K562 (cell line): ENCODE measurements around the gene SLC29A3. TPM values are rescaled to one million over a fixed set of nuclear protein-coding genes. Genes with fewer than 3 reads are reported as not detected.

Experiments used
- ATAC-seq: fragments of 200-7000 bp; cut with Tn5 transposase; 3 replicates; pipeline ENCODE4 v1.9.1; 2020; ENCODE audit warnings: moderate library complexity
- BruUV-seq: library from RNA; stranded (reverse); fragments of 400-500 nt; replicated peaks from 2 replicates; lab custom pipeline; 2021; lab: Mats Ljungman, UMichigan
- CTCF ChIA-PET: fragments of 300-600 bp; formaldehyde crosslinking; extraction: SDS; loops from one replicate; lab custom pipeline; 2021; ENCODE audit warnings: low intra/inter-chr PET ratio; lab: Yijun Ruan, JAX
- POLR2A ChIA-PET: fragments of 300-600, 350-650 bp; sonication (Branson Sonifier 250); formaldehyde crosslinking; extraction: SDS; loops from one replicate; lab custom pipeline; 2021; ENCODE audit warnings: antibody characterized with exemption, inconsistent platforms; lab: Yijun Ruan, JAX
- DNase-seq, 4 experiments: peaks; one replicate each; pipeline versions ENCODE4 v3.0.0 to v3.0.0-alpha.2; 2011 to 2018; ENCODE audit warnings: low spot score in 3 of 4, mixed read lengths in 3 of 4; ENCODE audit errors: extremely low read depth in 1 of 4
- FAIRE-seq: peaks from 2 replicates; lab custom pipeline; 2011; peaks lifted over from hg19 to GRCh38; lab: Jason Lieb, UNC
- H2AFZ ChIP-seq: 2 replicates; pipeline ENCODE4 v1.6.0; 2011; ENCODE audit warnings: low read depth, low read length, control low read depth, inconsistent platforms
- H3K27ac ChIP-seq: fragments of 200-600 bp; 3 replicates; pipeline ENCODE4 v1.8.0; 2011; ENCODE audit warnings: low read depth, mild to moderate bottlenecking, control low read depth, inconsistent platforms, low read length, moderate library complexity, mixed read lengths; ENCODE audit errors: extremely low read depth
- H3K27me3 ChIP-seq, 2 experiments: fragments of 300-600 bp in 1 of 2; 2 replicates in 1 of 2; 3 replicates in 1 of 2; pipeline versions ENCODE4 v1.6.0 to v1.8.0; 2011; ENCODE audit warnings: inconsistent platforms in 2 of 2, low read length in 2 of 2, mild to moderate bottlenecking in 1 of 2, mixed read lengths in 1 of 2, moderate library complexity in 1 of 2; ENCODE audit not compliant: control insufficient read depth in 2 of 2, insufficient read depth in 2 of 2
- H3K36me3 ChIP-seq: fragments of 300-600 bp; 3 replicates; pipeline ENCODE4 v1.8.0; 2011; ENCODE audit warnings: mild to moderate bottlenecking, low read length, inconsistent platforms; ENCODE audit not compliant: control insufficient read depth, insufficient read depth
- H3K4me1 ChIP-seq, 2 experiments: fragments of 200-600 bp in 1 of 2; replicated peaks in 1 of 2; 2 replicates in 1 of 2; 3 replicates in 1 of 2; pipeline versions ENCODE4 v1.5.1 to v1.8.0; 2011; ENCODE audit warnings: inconsistent platforms in 2 of 2, low read length in 2 of 2, mild to moderate bottlenecking in 1 of 2, mixed read lengths in 1 of 2, moderate library complexity in 1 of 2; ENCODE audit not compliant: control insufficient read depth in 2 of 2, insufficient read depth in 2 of 2
- H3K4me2 ChIP-seq: 2 replicates; pipeline ENCODE4 v1.6.1; 2011; ENCODE audit warnings: low read length, control low read depth, inconsistent platforms, mixed read lengths; ENCODE audit not compliant: insufficient read depth
- H3K4me3 ChIP-seq: fragments of 200-600 bp; sonication (generic), shearing (Covaris generic); 2 replicates; pipeline ENCODE4 v1.5.1; 2016; ENCODE audit warnings: control low read depth, inconsistent platforms
- H3K79me2 ChIP-seq: fragments of 200-600 bp; 3 replicates; pipeline ENCODE4 v1.8.0; 2011; ENCODE audit warnings: low read length, inconsistent platforms; ENCODE audit not compliant: control insufficient read depth, insufficient read depth
- H3K9ac ChIP-seq, 2 experiments: 2 replicates each; pipeline versions ENCODE4 v1.6.0 to v1.6.1; 2011; ENCODE audit warnings: low read depth in 2 of 2, low read length in 2 of 2, control low read depth in 1 of 2, inconsistent platforms in 1 of 2, mild to moderate bottlenecking in 1 of 2, mixed read lengths in 1 of 2; ENCODE audit not compliant: insufficient read depth in 1 of 2
- H3K9me1 ChIP-seq: one replicate; pipeline ENCODE4 v1.6.0; 2011; ENCODE audit warnings: inconsistent platforms, mild to moderate bottlenecking, low read length, moderate library complexity; ENCODE audit not compliant: control insufficient read depth, insufficient read depth
- H3K9me3 ChIP-seq: replicated peaks from 2 replicates; pipeline ENCODE4 v1.5.1; 2011; ENCODE audit warnings: low read depth, low read length, inconsistent platforms; ENCODE audit not compliant: control insufficient read depth, insufficient read depth
- H4K20me1 ChIP-seq: replicated peaks from 2 replicates; pipeline ENCODE4 v1.6.1; 2011; ENCODE audit warnings: low read length, inconsistent platforms, mixed read lengths; ENCODE audit not compliant: control insufficient read depth, insufficient read depth
- CREBBP ChIP-seq: IDR thresholded peaks from one replicate; pipeline ENCODE4 v1.6.1; 2012; ENCODE audit warnings: low read depth, mild to moderate bottlenecking, control low read depth, inconsistent platforms, low read length
- HMBOX1 ChIP-seq: sonication (generic); IDR thresholded peaks from 2 replicates; pipeline ENCODE4 v1.6.1; 2016
- MCM3 ChIP-seq: fragments of 450-650 bp; IDR thresholded peaks from 2 replicates; pipeline ENCODE4 v1.6.1; 2016
- PHF8 ChIP-seq: fragments of 200-600 bp; sonication (generic); IDR thresholded peaks from 2 replicates; pipeline ENCODE4 v1.6.1; 2012; ENCODE audit warnings: mixed run types, mild to moderate bottlenecking, inconsistent platforms, low read length, moderate library complexity, borderline replicate concordance
- SPI1 ChIP-seq: IDR thresholded peaks from 2 replicates; pipeline ENCODE4 v1.6.1; 2011; ENCODE audit warnings: low read depth, low read length, control low read depth, borderline replicate concordance
- ZNF609 ChIP-seq: sonication (generic); formaldehyde crosslinking; IDR thresholded peaks from 2 replicates; pipeline ENCODE4 v1.8.1; 2023; ENCODE audit warnings: missing genetic modification reagents, mild to moderate bottlenecking, borderline replicate concordance
- WGBS: fragments of 100-300 bp; shearing (Covaris generic); methylation state at CpG from one replicate; pipeline ENCODE4 v1.1.6; 2016; ENCODE audit warnings: low coverage, mixed read lengths; ENCODE audit not compliant: insufficient coverage; ENCODE audit errors: missing lambda C conversion rate; 5-methylcytosine and 5-hydroxymethylcytosine counted together
- in situ Hi-C: fragments of 300-500 bp; cut with MboI; formaldehyde crosslinking; loops from 4 replicates; pipeline ENCODE4 v1.15.0; 2018; ENCODE audit warnings: inconsistent platforms, mixed read lengths
- intact Hi-C: fragments of 100-400 bp; cut with micrococcal nuclease; formaldehyde crosslinking; loops from 2 replicates; pipeline ENCODE4 v1.14.2; 2022
- polyA plus RNA-seq, 8 experiments: library from polyadenylated mRNA; depleted of rRNA in 4 of 8; stranded (reverse) in 5 of 8; unstranded in 3 of 8; fragments of >200 nt; fragmentation: Nextera tagmentation in 2 of 8; fragmentation: Illumina TruSeq in 1 of 8; extraction: Ambion mirVana in 2 of 8; extraction: Trizol in 1 of 8; gene quantifications; 2 replicates each; pipeline versions ENCODE4 v1.2.1 to v1.2.3, GENCODE V29; 2011 to 2014; ENCODE audit warnings: inconsistent platforms in 1 of 8, missing spikeins in 1 of 8
- total RNA-seq, 7 experiments: library from RNA; depleted of rRNA in 6 of 7; stranded (reverse); fragments of >200 nt in 6 of 7; fragmentation: Illumina TruSeq in 2 of 7; extraction: Trizol in 2 of 7; gene quantifications; 2 replicates each; pipeline versions ENCODE4 v1.2.1 to v1.2.3, GENCODE V29; 2011 to 2021; ENCODE audit warnings: low replicate concordance in 1 of 7

Gene SLC29A3
- total and polyA plus RNA-seq, 9 of the 15 experiments (the other 6 are each of a cell fraction or from before 2014, with no cell fraction given), result 2.1 to 10.7 (median 4.6) TPM

GRCh38 chr10:71371750-71372166 lies 52.7 kb downstream of the SLC29A3 start:
- no peak overlapping the region for H3K9ac ChIP-seq
- H3K9me1 ChIP-seq, result no peaks in the 10 kb centered on the region
- no peak overlapping the region for H3K27ac ChIP-seq
- no peaks in the 10 kb centered on the region for H4K20me1 ChIP-seq
- no peak for DNase-seq
- no peak overlapping the region for H2AFZ ChIP-seq
- WGBS, result 0% methylated on average over 6 of the region's 6 CpGs
- TF ChIP-seq MCM3, result no peak
- TF ChIP-seq SPI1, result peak; percentile 77; the same call in 1 of the 2 replicates
- TF ChIP-seq HMBOX1, result peak; percentile 70
- TF ChIP-seq, all 486 proteins: peak for 2
- POLR2A ChIA-PET, result no interaction called here
- Histone ChIP-seq H3K4me3 (no peak overlapping the region), H3K9me3 (no peaks in the 10 kb centered on the region), H3K79me2 (no peaks in the 10 kb centered on the region), H3K4me2 (no peak overlapping the region), H3K36me3 (no peaks in the 10 kb centered on the region), H3K27me3 (peaks cover 8 to 32% of the 10 kb centered on the region in 2 experiments; a peak in 4 of 5 replicates), H3K4me1 (peaks cover 0 to under 1% of the 10 kb centered on the region in 2 experiments; a peak in 2 of 5 replicates)
- intact Hi-C loops, result no loop called here
- CTCF ChIA-PET, result interaction anchor here (1.1 kb wide), 1 partner anchor 19 kb away, joined by 3 read pairs; no protein-coding TSS in a partner anchor
- ATAC-seq, result no peak
- no TSS peak for BruUV-seq
- in situ Hi-C loops, result no loop called here
- no peak for FAIRE-seq

GRCh38 chr10:71372882-71373495 lies 53.9 kb downstream of the SLC29A3 start:
- no peaks in the 10 kb centered on the region for H4K20me1 ChIP-seq
- 0 out of 4 replicates have a peak overlapping the region, but pooled peaks of 1 of the 2 experiments have one; percentile 7 for H3K9ac ChIP-seq
- H3K27me3 ChIP-seq, result peaks cover 8 to 32% of the 10 kb centered on the region in 2 experiments; a peak in 4 of 5 replicates
- in situ Hi-C loops (no loop called here), intact Hi-C loops (no loop called here)
- ChIA-PET POLR2A (interaction anchor here (0.6 kb wide), 1 partner anchor 343 kb away, joined by 3 read pairs; no protein-coding TSS in a partner anchor), CTCF (no interaction called here)
- WGBS, result 19% methylated on average over 10 of the region's 10 CpGs
- H3K79me2 ChIP-seq, result no peaks in the 10 kb centered on the region
- no peak for DNase-seq
- no peaks in the 10 kb centered on the region for H3K9me3 ChIP-seq
- H3K9me1 ChIP-seq, result no peaks in the 10 kb centered on the region
- H3K4me2 ChIP-seq, result no peak overlapping the region
- ATAC-seq, result no peak
- H3K36me3 ChIP-seq, result no peaks in the 10 kb centered on the region
- TF ChIP-seq SPI1, result peak; percentile 62; the same call in 1 of the 2 replicates
- TF ChIP-seq ZNF609 (CRISPR knock-in tag), result no peak
- no peak for TF ChIP-seq CREBBP
- no peak for TF ChIP-seq PHF8
- no peak overlapping the region for H2AFZ ChIP-seq
- H3K4me3 ChIP-seq, result no peak overlapping the region
- no peak overlapping the region for H3K27ac ChIP-seq
- H3K4me1 ChIP-seq, result peaks cover 0 to 8% of the 10 kb centered on the region in 2 experiments; a peak in 2 of 5 replicates
- FAIRE-seq, result no peak
- no TSS peak for BruUV-seq
